ENCODE data around the gene ZNF668. TPM values are rescaled to one million over a fixed set of nuclear protein-coding genes. Genes with fewer than 3 reads are reported as not detected.
A peak's percentile ranks its signal among the peaks of the same experiment; 100 is the strongest.

The ZNF668 gene
- polyA plus RNA-seq, 1 of the 3 experiments (the other 2 are of a cell fraction), result 13.6 TPM

DNA sequence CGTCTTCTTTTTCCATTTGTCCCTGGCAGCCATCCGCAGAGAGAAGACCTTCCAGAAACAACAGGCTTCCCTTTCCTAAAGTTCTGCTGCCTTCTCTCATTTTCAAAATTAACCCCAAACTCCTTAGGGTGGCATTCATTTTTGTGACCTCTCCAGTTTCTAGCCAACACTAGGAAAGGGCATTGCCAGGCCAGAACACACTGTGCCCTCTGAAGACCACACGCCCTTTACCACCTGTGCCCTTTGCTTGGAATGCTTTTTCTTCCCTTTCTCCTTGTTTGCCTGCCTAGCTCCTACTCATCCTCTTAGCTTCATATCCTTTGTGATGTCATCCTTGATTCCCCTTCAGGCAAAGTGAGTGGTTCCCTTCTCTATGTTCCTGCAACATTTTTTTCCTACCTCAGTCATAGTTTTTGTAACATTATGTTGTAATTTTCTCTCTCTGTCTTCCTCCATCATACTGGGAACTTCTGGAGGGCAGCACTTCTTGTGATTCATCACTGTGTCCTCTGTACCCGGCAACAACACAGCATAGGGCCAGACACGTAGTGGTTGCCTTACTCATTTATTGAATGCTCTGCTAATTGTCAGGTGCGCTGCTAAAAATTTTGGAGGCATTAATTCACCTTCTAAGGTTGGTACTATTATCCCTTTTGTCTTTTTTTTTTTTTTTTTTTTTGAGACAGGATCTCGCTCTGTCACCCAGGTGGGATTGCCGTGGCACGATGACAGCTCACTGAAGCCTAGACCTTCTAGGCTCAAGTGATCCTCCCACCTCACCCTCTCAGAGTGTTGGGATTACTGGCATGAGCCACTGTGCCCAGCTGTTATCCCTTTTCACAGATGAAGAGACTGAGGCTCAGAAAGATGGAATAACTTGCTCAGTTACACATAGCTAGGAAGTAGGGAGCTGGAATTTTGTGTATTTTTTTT is 44.4 kb upstream of the ZNF668 start:
- CTCF ChIA-PET, result interaction anchor here (3.9 kb wide), 1 partner anchor 24 kb away, joined by 28 read pairs; no protein-coding TSS in a partner anchor
- 54% methylated on average over 9 of the region's 9 CpGs for WGBS (ENCODE audit: low lambda C conversion rate)

More for the DNA sequence above, 44.4 kb upstream of the ZNF668 start:
- Histone ChIP-seq H3K27ac (ENCODE audit: low read depth in 2 of 2, low read length in 1 of 2) (peak overlapping the region; percentile 66 to 83), H3K27me3 (ENCODE audit: insufficient read depth) (no peaks in the 10 kb centered on the region), H3K36me3 (replicated peaks in 1 of 2; ENCODE audit: control insufficient read depth in 1 of 2, insufficient read depth in 2 of 2, low read length in 1 of 2) (peaks cover 23 to 37% of the 10 kb centered on the region in 2 experiments), H4K20me1 (ENCODE audit: insufficient read depth) (peaks cover 5% of the 10 kb centered on the region; the same call in 1 of the 2 replicates), H3K9me3 (no peaks in the 10 kb centered on the region), H3K79me2 (ENCODE audit: insufficient read depth) (peaks cover 40% of the 10 kb centered on the region), H2AFZ (ENCODE audit: low read depth) (no peak overlapping the region), H3K4me3 (ENCODE audit: low read depth in 2 of 2, low read length in 1 of 2) (peak overlapping the region; percentile 61 to 95), H3K9ac (peak overlapping the region; percentile 87), H3F3A (replicated peaks; ENCODE audit: insufficient read depth) (peaks cover 14% of the 10 kb centered on the region), H3K4me2 (peak overlapping the region; percentile 98), H3K4me1 (ENCODE audit: control insufficient read depth in 1 of 2, insufficient read depth in 2 of 2, low read depth in 1 of 2, low read length in 1 of 2) (peaks cover 6 to 8% of the 10 kb centered on the region in 2 experiments; a peak in 2 of 4 replicates), H3K9me2 (no peaks in the 10 kb centered on the region)
- no peak for DNase-seq
- no peak for TF ChIP-seq CHD2 (IDR thresholded peaks at IDR 0.05; ENCODE audit: low read length, partially characterized antibody)
- TF ChIP-seq USF2 (IDR thresholded peaks at IDR 0.05; ENCODE audit: borderline replicate concordance, low read depth, low read length), result no peak
- TF ChIP-seq USF1 (IDR thresholded peaks at IDR 0.05; ENCODE audit: borderline replicate concordance, low read depth), result no peak
- TF ChIP-seq NFIC (IDR thresholded peaks at IDR 0.05; ENCODE audit: borderline replicate concordance), result no peak
- TF ChIP-seq TCF12 (IDR thresholded peaks at IDR 0.05), result no peak
- TF ChIP-seq GABPA (IDR thresholded peaks at IDR 0.05; ENCODE audit: low read depth), result no peak
- TF ChIP-seq ZBTB33 (IDR thresholded peaks at IDR 0.05; ENCODE audit: borderline replicate concordance, low read depth), result no peak
- POLR2A ChIA-PET, result interaction anchor here (1.2 to 2.9 kb wide), 10 partner anchors 11 to 353 kb away, joined by 3 to 43 read pairs (median 8); partner anchors contain the start of genes FUS, PRSS8, TGFB1I1 and VKORC1

Measured in SK-N-SH (cell line).